GM19043 (cell line): ENCODE measurements around the gene PSG5.
"Not testable (repeated sequence)": the region's sequence is repeated elsewhere in the genome, so short reads cannot be mapped to it uniquely, and the experiment has no call there.

Experiments used
- ATAC-seq: cut with Tn5 transposase; IDR thresholded peaks from one replicate; pipeline ENCODE4 v1.9.1; 2021; ENCODE audit warnings: low read depth; ENCODE audit not compliant: unreplicated experiment

The PSG5 gene

DNA sequence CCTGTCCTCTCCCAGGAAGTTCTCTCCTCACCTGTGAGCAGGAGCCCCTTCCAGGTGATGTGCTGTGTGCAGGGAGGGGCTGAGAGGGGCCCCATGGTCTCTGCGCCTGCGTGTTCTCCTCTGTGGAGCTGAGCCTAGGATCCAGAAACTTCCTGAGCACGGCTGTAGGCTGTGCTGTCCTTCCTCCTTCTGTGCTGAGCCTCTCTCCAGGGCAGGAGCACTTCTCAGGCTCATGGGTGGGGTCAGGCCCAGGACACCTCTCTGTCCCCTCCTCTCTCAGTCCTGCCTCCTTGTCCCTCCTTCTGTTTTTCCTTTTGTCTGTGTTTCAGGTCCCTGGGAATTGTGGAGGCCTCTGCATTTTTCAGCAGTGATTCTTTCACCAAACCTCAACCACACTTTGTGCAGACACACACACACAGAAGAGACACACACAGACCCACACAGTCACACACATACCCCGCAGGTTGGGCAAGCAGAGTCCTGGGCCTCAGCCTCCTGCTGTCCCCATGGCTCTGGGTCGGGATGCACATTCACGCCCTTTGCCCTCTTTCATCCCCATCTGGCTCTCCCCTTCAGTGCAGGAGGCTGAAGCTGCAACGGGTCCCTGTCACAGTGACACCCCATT, at the start of gene PSG5:
Gene PSG5, minus strand, starts transcription at position 226 of the 625 bp plus-strand sequence. Its CDS starts 131 bp downstream, at position 95.
- ATAC-seq: not testable (repeated sequence)

DNA sequence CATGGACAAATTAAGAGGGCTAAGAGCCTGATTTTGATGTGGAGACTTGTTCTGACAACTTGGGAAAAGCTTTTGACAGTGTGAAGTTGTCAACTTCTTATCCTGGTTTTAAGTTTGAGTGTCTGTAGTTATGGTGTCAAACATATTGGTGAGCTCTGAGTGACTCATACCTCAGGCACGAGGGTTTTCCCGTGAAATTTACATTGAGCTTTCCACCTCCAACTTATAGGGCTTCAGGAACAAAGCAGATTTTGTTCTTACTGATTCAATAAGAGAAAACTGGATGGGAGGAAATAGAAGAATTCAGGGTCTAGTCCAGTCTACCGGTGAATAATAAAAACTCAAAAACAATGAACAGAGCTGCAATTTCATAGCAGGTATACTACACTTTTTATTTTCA, 49.4 kb upstream of the PSG5 start:
- not testable (repeated sequence) for ATAC-seq

DNA sequence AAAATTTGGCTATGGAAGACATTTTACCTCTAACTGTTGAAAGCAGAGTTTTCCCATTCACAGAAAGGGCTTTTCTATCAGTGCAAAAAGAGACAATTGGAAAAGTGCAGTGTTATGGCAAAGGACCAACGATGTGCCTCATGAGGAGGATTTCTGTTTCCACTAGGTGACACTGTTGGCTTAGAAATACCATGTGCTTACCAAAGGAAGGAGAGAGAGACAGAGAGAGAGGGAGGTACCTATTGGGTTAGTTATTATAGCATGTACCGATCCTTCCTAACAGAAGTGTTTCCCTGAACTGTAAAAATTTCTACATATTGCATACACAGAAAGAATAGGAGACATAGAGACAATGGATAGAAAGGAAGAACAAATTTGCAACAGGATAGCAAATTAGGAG, 43.0 kb upstream of the PSG5 start:
- no peak for ATAC-seq

DNA sequence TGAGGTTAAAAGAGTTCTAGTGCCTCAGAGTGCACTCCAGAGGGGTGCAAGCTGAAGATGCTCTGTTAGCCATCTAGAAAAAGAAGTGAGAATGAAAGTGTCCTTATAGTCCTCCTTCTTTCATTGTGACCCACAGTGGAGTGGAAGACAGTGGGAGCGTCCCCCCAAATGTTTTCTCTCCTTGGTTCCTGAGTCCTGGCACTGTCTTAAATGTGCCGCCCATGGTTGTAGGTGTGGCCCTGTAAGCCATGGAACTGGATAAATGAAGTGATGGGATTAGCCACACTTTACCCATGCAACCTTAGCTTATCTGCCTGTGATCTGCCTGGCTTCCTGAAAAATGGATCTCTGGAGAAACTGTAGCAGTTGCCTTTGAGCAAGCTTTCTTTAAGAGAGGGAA, 42.4 kb upstream of the PSG5 start:
- not testable (repeated sequence) for ATAC-seq

DNA sequence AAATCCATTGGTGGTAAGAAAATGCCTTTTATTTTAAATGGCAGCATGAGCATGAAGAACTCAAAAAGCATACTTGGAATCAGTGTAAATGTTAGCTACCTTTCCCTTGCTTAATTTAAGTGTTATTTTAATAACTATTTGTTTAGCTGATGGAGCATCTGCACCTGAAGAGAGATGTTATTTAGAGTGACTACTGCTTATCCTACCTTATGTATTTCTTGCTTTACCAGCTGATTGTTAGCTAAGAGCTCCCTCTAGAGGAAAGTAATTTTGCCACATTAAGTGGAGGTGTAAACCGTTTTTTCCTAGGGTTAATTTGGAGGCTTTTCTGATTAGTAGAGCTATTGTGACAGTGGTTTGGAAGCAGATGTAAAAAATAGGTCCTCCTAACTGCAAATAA, 40.6 kb upstream of the PSG5 start:
- ATAC-seq: not testable (repeated sequence)

DNA sequence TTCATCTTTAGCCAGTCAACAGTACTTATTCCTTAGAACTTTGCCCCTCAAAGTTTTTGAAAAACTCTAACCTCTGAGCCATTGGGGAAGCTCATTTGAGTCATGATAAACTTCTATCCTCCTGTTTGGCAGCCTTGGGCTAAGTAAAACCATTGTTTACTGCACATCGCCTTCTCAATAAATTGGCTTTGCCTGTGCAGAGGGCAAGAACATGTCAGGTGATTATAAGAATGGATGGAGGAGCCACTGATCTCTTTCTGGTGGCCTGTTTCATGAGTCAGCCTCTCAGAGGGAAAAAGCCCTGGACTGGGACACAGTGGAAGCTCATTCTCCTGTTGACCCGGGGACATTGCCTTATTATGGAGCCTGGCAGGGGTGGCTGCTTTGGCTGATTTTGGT, 38.5 kb upstream of the PSG5 start:
- no peak for ATAC-seq

DNA sequence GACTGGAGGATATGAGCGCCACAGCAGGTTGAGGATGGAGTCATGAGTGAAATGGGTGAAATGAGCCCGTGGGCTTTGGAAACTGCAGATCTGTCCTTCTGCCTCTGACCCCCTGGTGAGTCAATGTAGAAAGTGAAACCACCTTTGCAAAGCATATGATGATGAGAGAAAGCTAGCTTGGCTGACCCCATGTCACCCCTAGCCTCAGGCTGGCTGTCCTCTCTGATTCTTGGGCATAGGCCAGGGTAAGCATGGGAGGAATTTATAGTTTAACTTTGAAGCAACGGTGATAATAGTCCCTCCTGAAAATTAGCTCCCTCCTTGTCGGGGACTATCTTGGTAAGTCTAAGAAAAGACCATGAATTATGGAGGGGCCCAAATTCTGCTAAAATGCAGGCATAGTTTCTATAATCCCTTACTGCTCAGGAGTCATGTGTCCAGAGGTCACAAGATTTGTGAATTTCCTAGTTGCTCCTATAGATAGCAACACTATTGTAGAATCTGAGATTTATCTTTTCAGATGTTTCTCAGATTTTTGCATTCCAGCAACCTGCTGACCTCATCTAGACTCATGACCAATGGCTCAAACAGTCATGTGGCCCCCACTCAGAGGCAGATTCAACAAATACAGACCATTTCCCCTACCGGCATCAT, 38.0 kb upstream of the PSG5 start:
- ATAC-seq: not testable (repeated sequence)

DNA sequence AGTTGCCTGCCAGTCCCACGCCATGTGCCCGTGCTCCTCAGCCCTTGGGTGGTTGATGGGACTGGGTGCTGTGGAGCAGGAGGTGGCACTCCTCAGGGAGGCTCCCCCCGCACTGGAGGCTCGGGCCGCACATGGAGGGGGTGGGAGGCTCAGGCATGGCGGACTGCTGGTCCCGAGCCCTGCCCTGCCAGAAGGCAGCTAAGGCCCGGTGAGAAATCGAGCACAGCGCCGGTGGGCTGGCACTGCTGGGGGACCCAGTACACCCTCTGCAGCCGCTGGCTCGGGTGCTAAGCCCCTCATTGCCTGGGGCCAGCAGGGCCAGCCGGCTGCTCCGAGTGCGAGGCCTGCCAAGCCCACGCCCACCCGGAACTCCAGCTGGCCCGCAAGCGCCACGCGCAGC, 35.6 kb upstream of the PSG5 start:
- not testable (repeated sequence) for ATAC-seq

DNA sequence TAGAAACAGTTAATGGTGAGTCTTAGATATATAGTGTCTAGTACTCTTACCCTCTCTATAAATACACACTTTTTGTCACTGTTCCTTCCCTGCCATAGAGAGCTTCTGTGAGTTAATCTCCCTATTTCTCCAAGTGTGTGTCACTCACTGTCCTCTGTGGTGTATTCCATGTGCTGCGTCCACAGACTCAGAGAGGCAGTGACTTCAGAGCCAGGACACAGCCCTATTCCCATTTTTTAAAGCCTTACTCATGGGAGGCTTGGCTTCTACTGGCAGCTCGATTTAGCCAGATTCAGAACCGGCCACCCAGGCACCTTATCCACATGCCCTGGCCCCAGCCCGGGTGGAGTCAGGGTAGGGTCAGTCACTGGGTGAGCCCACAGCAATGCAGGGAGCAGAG, 32.8 kb upstream of the PSG5 start:
- not testable (repeated sequence) for ATAC-seq

DNA sequence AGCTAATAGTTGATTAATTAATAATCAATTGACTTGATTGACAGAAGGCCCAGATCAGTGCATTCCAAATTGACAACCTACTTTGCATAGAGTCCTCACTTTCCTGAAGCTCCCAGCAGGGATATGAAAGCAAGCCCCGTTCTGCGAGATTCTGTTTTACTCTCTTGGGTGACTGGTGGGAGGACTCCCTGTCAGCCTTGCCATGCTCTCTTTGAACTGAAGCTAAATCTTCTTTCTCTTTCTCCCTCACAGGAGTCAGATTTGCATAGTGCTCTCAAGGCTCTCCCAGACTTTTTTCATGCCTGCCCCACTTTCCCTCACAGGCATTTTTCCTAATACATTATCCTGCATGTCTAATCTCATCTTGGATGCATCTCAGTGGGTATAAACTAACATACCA, 29.5 kb upstream of the PSG5 start:
- not testable (repeated sequence) for ATAC-seq

DNA sequence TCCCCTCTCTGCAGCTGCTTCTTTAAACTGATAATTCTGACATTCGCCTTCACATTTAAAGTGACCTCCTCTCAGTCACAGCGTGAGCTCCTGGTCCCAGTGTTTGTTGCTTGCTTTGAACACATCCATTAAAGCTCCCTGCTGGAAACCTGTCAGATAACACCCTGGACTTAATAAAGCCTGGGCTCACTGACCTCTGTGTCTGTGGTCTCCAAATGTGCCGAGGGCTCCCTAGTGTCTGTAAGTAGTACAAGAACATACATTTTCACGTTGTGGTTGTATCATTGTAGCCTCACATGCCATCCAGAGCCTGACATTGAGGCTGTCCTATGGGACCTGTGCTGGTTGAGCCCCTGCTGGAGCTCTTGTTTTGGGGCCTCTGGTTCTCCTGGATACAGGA, 21.7 kb upstream of the PSG5 start:
- ATAC-seq: no peak

DNA sequence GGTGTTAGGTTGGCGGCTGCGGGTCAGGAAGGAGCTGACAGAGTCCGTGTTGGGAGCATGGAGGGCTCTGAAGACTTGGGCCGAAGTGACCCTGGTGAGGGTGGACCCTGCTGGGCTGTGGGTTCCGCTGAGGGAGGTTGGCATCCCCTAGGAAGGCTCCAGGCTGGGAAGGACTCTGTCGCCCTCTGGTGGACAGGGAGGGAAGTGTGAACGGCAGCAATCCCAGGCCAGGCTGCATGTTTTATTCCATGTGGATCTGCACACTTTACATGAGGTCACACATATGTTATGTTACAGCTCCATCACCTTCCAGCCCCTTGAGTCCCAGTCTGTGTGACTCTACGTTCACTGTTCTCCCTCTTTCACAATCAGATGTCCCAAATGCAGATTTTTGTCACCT, 20.8 kb upstream of the PSG5 start:
- ATAC-seq: not testable (repeated sequence)

DNA sequence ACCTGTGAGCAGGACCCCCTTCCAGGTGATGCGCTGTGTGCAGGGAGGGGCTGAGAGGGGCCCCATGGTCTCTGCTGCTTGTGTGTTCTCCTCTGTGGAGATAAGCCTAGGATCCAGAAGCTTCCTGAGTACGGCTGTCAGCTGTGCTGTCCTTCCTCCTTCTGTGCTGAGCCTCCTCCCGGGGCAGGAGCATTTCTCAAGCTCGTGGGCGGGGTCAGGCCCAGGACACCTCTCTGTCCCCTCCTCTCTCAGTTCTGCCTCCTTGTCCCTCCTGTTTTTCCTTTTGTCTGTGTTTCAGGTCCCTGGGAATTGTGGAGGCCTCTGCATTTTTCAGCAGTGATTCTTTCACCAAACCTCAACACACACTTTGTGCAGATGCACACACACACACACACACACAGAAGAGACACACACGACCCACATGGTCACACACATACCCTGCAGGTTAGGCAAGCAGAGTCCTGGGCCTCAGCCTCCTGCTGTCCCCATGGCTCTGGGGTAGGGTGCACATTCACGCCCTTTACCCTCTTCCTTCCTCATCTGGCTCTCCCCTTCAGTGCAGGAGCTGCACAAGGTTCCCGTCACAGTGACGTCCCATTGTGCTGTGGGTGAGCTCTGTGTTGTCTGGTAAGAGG, 19.3 kb upstream of the PSG5 start, which contains the start of gene PSG4:
Gene PSG4, minus strand, starts transcription at position 168 of the 635 bp plus-strand sequence. Its CDS starts 102 bp downstream, at position 66.
- not testable (repeated sequence) for ATAC-seq

DNA sequence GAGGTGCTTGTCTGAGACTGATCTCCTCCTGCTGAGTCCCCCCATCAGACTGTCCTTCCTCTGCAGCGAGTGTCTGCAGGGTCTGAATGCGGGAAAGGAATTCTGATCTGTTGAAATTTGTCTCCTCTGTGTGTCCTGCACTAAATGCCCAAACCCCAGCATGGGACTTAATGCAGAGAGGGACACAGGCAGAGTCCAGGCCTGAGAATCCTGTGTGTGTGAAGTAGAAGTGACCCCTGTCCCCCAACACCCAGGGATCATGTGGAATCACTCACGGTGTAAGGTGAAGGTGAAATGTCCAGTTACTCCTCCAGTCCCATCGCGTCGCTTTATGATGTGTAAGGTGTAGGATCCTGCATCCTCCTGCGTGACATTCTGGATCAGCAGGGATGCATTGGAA, 17.3 kb upstream of the PSG5 start:
- ATAC-seq: not testable (repeated sequence)

DNA sequence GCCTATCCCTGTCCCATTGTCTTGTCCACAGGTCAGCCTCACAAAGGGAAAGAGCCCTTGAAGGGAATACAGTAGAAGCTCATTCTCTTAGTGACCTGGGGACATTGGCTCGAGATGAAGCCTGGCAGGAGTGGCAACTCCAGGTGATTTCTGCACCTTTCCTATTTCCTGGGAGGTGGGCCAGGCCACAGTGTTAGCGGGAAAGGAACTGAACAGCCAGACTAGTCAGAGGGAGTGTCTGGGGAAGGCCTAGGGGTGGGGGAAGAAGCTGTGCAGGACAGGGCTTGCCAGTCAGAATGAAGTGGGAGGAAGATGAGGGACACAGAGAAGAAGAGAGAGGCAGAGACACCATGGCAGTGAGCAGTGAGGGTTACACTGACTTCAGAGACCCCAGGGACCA, 15.6 kb upstream of the PSG5 start:
- ATAC-seq: not testable (repeated sequence)

DNA sequence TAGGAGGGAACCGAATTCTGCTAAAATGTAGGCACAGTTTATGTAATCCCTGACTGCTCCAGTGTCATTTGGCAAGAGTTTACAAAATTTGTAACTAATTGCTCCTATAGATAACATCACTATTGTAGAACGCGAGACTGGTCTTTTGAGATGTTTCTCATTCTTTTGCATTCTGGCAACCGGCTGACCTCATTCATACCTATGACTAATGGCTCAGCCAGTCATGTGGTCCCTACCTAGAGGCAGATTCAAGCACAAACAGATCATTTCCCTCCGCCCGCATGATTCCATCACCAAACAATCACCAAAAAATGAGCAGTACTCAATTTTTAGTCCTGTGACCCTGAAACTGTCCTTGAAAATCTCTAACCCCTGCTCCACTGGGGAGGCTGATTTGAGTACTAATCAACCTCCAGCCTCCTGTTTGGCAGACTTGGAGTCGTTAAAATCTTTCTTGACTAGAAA, 15.0 kb upstream of the PSG5 start:
- not testable (repeated sequence) for ATAC-seq

DNA sequence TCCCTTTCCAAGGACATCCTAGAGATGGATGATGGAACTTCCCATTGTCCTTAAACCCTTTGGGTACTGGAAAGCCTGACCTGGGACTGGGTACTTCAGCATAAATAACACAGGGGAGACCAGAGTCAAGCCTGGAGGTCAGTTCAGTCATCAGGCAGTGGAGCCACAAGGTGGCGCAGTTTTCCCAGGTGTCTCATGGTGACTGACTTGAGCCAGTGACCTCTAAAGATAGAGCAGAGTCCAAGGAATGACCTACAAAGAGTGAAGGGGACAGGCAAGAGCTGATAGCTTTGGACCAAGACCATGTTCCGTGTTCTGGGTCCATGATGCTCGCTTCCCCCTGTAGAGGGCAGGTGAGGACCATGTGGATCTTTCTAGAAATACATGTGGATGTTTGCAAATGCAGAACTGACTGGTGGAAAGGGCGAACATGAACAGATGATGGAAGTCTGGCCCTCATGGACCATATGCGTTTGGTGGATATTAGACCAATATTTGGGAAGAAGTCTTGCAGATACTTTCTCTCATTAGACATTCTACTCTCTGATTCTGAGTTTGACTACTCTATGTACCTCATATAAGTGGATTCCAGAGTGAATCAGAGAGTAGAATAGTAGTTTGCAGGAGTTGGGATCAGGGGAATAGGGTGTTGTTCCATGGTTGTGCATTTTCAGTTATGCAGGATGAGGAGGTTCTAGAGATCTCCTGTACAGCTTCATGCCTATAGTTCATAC, 12.5 kb upstream of the PSG5 start:
- ATAC-seq: not testable (repeated sequence)

DNA sequence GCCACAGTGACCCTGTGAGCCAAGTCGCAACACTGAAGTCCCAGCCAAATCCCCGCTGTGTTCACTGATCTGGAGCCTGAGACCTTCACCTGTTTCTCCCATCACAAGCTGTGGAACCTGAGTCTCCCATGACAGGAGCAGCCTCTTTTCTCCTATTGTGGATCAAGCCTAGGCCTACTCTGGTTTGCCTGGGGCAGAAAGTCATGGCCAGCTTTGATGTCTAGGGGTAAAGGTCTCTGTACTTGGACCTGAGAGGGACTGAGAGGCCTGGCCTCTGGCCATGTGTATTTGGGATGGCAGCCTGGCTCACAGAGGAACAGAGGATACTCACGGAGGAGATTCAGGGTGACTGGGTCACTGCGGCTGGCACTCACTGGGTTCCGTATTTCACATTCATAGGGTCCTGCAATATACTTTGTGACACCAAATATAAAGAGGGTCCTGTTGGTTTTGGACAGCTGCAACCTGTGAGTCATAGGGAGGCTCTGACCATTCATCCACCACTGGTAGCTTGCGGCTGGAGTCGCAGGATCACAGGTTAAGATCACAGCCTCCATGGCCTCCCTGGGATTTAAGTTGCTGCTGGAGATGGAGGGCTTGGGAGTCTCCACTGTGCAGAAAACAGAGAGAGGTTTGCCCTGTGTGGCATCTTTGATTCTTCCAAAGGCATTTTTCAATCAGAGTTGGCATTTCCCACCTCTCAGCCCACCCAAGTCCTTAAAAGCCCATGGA, 11.5 kb upstream of the PSG5 start:
- ATAC-seq: not testable (repeated sequence)

DNA sequence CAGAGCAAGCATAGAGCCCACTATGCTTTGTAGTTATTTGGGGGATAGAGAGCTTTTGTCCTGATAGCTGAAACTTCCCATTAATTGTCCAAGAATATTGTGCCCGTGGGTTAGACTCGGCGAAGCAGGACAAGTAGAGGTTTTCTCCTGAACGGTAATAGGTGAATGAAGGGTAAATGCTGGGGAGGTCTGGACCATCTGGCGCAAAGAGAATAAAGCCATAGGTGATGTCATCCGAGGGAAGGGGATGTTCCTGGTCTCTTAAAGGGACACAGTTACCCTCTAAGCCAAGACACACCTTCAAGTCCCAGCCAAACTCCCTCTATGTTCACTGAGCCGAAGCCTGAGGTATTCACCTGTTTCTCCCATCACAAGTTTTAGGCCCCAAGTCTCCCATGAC, 8.1 kb upstream of the PSG5 start:
- ATAC-seq: not testable (repeated sequence)
